GM10248 (cell line): ENCODE measurements around the gene CAMTA1.

Source experiments
- CTCF ChIA-PET: fragments of 300-600 bp; sonication (Branson Sonifier 250); formaldehyde crosslinking; extraction: SDS; loops from one replicate; lab custom pipeline; 2021; ENCODE audit warnings: antibody characterized with exemption; lab: Yijun Ruan, JAX
- POLR2A ChIA-PET: fragments of 350-650 bp; sonication (Branson Sonifier 250); formaldehyde crosslinking; extraction: SDS; loops from one replicate; lab custom pipeline; 2020; ENCODE audit warnings: antibody characterized with exemption; lab: Yijun Ruan, JAX
- DNase-seq: peaks from one replicate; pipeline ENCODE4 v3.0.0; 2012; ENCODE audit errors: extremely low spot score
- TF ChIP-seq, protein P1 (sequence below): IDR thresholded peaks from 2 replicates; pipeline ENCODE4 v1.5.1; 2012; ENCODE audit warnings: mild to moderate bottlenecking, low read depth; ENCODE audit errors: extremely low read depth, missing control alignments, control extremely low read depth

Gene CAMTA1

DNA sequence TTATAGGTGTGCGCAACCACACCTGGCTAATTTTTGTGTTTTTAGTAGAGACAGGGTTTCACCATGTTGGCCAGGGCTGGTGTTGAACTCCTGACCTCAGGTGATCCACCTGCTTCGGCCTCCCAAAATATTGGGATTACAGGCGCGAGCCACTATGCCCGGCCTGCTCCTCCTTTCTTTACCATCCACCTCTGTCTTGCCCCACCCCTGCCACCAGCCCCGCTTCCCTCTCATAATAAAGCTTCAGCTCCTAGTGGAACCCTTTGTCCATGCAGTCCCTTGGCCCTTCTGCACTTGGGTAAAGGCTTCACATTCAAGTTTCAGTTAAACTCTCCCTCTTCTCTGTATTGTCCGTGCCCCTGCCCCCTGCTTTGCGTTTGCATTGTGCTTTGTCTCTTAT, 120.1 kb downstream of the CAMTA1 start:
- TF ChIP-seq, protein P1, sequence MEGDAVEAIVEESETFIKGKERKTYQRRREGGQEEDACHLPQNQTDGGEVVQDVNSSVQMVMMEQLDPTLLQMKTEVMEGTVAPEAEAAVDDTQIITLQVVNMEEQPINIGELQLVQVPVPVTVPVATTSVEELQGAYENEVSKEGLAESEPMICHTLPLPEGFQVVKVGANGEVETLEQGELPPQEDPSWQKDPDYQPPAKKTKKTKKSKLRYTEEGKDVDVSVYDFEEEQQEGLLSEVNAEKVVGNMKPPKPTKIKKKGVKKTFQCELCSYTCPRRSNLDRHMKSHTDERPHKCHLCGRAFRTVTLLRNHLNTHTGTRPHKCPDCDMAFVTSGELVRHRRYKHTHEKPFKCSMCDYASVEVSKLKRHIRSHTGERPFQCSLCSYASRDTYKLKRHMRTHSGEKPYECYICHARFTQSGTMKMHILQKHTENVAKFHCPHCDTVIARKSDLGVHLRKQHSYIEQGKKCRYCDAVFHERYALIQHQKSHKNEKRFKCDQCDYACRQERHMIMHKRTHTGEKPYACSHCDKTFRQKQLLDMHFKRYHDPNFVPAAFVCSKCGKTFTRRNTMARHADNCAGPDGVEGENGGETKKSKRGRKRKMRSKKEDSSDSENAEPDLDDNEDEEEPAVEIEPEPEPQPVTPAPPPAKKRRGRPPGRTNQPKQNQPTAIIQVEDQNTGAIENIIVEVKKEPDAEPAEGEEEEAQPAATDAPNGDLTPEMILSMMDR: no peak
- CTCF ChIA-PET: no interaction called here
- DNase-seq: no peak
- POLR2A ChIA-PET: no interaction called here

DNA sequence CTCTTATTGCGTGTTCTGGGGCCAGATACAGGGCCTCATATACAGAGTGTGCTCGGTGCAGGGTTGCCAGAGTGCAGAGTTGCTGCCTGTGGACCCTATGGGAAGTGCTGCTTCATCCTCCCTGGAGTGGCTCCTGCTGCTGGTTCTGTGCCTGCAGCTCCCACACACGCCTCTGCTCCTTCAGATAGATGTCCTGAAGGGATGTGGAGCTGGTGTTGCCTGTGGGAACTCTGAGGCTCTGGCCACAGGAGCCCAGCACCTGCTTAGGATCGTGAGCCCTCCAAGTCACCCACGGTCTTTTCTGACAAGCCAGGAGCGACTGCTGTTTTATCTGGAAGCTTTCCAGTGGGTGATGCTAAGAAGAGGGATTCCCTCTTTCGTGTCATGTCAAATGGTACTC, 120.5 kb downstream of the CAMTA1 start:
- POLR2A ChIA-PET: no interaction called here
- TF ChIP-seq, protein P1: no peak
- CTCF ChIA-PET: no interaction called here
- DNase-seq: no peak

DNA sequence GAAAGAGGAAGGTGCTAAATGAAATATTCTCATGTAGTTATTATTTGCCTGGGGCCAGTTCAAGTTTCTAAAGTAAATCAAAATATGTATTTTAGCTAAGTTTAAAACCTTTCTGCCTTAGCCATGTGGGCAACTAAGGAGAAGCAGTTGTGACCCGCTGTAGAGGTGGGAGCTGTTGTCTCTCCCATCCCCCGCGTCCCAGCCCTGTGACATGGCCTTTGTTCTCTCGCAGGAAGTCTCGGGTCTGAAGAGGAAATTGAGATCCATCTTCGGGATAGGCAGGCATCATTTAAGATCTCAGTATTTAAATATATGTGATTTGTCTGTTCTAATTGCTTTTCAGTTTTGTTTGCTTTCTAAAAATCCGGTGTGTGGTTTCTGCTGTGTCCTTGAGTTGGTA, 121.5 kb downstream of the CAMTA1 start:
- DNase-seq: no peak
- TF ChIP-seq, protein P1: no peak
- POLR2A ChIA-PET: no interaction called here
- CTCF ChIA-PET: no interaction called here

DNA sequence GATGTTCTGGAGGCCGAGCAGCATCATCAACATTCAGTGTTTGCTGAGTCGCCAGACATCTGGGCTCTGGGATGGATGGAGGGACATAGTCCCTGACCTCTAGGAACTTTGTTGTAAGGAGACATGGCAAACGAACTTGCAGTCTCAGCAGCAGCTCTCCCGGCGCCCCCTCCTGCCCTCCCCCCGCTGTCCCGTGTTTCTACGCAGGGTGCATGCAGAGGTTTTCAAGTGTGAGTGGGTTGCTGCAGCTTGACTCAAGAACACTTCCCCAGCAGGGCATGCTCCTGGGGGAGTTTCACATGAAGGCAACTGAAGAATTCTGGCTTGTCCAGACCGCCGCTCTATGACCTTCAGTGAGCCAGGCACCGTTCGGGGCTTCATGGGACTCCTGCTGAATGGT, 121.9 kb downstream of the CAMTA1 start:
- ChIA-PET POLR2A (no interaction called here), CTCF (no interaction called here)
- TF ChIP-seq, protein P1: no peak
- DNase-seq: no peak

DNA sequence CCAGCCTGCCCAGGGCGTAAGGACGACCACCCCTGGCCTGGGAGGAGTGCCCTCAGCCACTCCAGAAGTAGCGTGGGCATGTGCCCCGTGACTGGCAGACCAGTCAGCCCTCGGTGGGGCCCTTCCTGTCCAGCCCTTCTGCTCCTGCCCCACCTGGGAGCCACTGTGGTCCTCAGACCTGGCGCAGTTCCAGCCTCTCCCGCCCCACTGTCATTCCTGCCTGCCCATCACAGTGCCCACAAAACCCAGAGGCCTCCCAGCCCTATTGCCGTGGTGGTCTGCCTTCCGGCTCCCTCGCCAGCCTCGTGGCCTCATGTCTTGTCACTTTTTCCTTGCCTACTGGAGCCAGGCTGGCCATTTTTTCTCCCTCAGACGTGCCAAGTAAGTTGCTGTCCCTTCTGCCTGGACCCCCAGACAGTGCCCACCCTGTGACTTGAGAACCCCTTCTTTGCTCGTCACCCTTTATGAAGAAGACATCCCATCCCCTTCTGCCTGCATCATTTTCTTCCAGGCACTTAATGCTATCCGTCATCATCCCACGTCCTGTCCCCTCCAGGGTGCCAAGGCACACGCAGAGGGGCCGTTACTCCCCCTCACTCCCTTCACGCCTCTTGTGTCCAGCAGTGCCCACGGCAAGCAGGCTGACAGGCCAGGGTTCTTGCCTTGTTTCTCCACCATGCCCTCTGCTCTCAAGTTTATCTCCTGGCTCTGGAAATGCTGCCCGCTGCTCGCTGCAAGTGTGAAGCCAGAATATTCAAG, 122.6 kb downstream of the CAMTA1 start:
- CTCF ChIA-PET: no interaction called here
- DNase-seq: no peak
- TF ChIP-seq, protein P1: no peak
- POLR2A ChIA-PET: no interaction called here

DNA sequence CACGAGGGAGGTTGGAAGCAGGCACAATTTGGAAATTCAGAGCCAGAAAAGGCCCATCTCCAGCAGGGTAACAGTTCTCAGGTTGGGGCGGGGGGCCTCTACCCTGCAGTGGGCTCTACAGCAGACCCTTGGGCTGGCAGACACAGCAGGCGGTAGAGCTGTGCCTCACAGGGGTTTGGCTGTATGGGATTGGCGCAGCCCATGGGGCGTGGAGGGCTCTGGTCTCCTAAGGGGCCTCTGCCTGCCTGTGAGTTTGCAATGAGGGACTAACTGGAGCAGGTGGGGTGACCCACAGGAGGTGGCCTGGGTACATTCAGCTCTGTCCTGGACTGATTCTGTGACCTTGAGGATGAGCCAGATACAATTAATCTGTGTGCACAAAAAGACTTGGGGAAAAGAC, 124.1 kb downstream of the CAMTA1 start:
- ChIA-PET CTCF (interaction anchor here (2.1 kb wide), 1 partner anchor 20 kb away, joined by 7 read pairs; no protein-coding TSS in a partner anchor), POLR2A (no interaction called here)
- DNase-seq: no peak
- TF ChIP-seq, protein P1: no peak
